Measurements from ENCODE around the gene OR4N2.

DNA sequence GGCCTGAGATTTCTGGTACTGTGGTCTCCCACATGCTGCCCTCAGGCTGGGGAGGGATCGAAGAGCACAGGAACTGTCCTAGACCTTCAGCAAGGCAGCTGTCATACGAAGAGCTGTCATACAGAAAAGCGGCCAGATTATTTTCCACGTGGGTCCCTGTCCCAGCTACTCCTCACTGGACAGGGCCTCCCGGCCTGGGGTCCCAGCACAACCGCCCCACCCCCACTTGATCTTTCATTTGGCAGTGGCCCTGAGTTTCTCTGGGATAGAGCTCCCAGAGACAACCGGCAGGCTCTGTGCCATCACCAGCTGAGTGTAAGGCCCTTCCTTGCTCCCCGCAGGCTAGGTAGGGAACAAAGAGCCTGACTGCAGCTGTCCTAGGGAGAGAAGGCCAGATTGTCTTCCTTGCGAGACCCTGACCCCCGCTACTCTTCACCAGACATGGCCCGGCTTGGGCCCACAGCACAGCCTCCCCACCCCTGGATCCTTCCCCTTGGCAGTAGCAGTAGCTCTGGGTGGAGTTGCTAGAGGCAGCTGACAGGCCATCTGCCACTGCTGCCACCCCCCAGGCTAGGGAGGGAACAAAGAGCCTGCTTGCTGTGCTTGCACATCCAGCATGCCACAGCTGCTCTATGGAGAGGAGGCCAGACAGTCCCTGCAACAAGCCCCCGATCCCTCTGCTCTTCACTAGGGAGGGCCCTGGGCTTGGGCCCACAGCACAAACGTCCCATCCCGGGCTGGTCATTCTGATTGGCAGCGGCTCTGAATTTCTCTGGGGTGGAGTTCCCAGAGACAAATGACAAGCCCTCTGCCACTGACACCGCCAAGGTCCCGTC lies 3.1 kb upstream of the OR4N2 start:
- TF ChIP-seq CTCF (conservative IDR thresholded peaks at IDR 0.05) (no peak), EZH2 (IDR thresholded peaks at IDR 0.05; ENCODE audit: low read depth) (no peak)
